Measurements from ENCODE around the gene POLR1E.

Gene POLR1E

DNA sequence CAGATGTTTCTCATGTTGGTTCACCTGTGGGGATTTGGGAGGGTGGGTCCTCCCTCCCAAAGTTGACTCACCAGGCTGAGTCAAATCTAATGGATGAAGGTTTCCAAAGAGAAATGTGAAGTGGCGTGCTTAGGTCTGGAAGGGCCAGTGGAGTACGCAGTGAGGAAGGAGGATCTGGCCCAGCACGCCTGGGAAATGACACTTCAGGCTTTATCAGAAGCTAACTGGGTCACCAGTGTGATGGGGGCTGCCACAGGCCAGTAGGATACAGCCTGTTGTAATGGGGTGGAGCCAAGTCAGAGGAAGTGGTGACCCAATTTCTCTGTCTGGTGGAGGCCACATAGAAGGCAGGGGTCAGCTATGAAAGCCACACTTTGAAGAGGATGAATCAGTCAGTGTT, 18.0 kb downstream of the POLR1E start:
- no peak overlapping the region for H3K4me3 ChIP-seq (ENCODE audit: low read depth, low read length)
- TF ChIP-seq MYC (IDR thresholded peaks at IDR 0.05; ENCODE audit: low read depth, low read length) (no peak), POLR2A (IDR thresholded peaks at IDR 0.05; ENCODE audit: extremely low read depth, insufficient read length) (no peak)
- TF ChIP-seq, protein P1, sequence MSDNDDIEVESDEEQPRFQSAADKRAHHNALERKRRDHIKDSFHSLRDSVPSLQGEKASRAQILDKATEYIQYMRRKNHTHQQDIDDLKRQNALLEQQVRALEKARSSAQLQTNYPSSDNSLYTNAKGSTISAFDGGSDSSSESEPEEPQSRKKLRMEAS (IDR thresholded peaks at IDR 0.05; ENCODE audit: low read depth, low read length), result no peak
- TF ChIP-seq, protein P2, sequence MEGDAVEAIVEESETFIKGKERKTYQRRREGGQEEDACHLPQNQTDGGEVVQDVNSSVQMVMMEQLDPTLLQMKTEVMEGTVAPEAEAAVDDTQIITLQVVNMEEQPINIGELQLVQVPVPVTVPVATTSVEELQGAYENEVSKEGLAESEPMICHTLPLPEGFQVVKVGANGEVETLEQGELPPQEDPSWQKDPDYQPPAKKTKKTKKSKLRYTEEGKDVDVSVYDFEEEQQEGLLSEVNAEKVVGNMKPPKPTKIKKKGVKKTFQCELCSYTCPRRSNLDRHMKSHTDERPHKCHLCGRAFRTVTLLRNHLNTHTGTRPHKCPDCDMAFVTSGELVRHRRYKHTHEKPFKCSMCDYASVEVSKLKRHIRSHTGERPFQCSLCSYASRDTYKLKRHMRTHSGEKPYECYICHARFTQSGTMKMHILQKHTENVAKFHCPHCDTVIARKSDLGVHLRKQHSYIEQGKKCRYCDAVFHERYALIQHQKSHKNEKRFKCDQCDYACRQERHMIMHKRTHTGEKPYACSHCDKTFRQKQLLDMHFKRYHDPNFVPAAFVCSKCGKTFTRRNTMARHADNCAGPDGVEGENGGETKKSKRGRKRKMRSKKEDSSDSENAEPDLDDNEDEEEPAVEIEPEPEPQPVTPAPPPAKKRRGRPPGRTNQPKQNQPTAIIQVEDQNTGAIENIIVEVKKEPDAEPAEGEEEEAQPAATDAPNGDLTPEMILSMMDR (IDR thresholded peaks at IDR 0.05; ENCODE audit: low read depth, low read length), result no peak
- DNase-seq (ENCODE audit: low read depth), result peak; percentile 44

DNA sequence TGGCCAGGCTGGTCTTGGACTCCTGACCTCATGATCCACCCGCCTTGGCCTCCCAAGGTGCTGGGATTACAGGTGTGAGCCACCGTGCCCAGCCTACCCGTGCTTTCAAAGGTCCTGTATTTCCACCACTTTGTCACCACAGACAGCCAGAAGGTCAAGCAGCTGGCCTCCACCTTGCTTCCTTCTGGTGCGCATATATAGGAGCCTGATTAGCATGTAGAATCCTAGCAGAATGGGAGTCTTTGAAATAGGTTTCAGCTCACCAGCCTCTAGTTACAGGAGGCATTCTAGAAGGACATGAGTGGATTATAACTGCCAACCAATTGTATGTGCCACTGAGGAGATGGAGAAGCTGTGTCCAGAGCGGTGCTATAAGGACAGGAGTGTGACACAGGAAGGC, 18.9 kb downstream of the POLR1E start:
- no peak for DNase-seq (ENCODE audit: low read depth)
- no peak overlapping the region for H3K4me3 ChIP-seq (ENCODE audit: low read depth, low read length)
- TF ChIP-seq, protein P2 (IDR thresholded peaks at IDR 0.05; ENCODE audit: low read depth, low read length), result no peak
- TF ChIP-seq MYC (IDR thresholded peaks at IDR 0.05; ENCODE audit: low read depth, low read length), result no peak
- TF ChIP-seq, protein P1 (IDR thresholded peaks at IDR 0.05; ENCODE audit: low read depth, low read length), result no peak
- TF ChIP-seq POLR2A (IDR thresholded peaks at IDR 0.05; ENCODE audit: extremely low read depth, insufficient read length), result no peak

DNA sequence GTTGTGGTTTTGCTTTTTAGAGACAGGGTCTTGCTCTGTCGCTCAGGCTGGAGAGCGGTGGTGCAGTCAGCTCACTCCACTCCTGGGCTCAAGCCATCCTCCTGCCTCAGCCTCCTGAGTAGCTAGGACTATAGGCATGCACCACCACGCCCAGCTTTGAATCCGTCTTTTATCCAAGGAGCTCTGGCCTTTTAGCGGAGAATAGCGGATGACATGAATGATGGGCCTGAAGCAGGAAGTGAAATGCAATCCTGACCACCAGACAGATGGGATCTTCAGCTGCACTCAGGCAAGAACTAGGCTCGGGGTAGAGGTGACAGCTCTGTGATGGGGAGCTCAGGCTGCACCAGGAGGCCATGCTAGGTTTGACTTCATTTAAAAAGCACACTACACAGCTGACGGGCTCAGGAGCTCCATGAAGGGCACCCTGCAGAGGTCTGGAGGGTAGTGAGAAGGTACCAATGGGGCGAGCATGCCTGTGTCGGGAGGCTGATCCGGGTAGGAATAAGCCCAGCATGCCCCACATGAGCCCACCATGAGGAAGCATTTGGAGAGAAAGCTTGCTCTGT, 21.9 kb downstream of the POLR1E start:
- no peak overlapping the region for H3K4me3 ChIP-seq (ENCODE audit: low read depth, low read length)
- no peak for TF ChIP-seq POLR2A (IDR thresholded peaks at IDR 0.05; ENCODE audit: extremely low read depth, insufficient read length)
- TF ChIP-seq, protein P2 (IDR thresholded peaks at IDR 0.05; ENCODE audit: low read depth, low read length), result no peak
- TF ChIP-seq, protein P1 (IDR thresholded peaks at IDR 0.05; ENCODE audit: low read depth, low read length), result no peak
- no peak for TF ChIP-seq MYC (IDR thresholded peaks at IDR 0.05; ENCODE audit: low read depth, low read length)
- DNase-seq (ENCODE audit: low read depth), result no peak

DNA sequence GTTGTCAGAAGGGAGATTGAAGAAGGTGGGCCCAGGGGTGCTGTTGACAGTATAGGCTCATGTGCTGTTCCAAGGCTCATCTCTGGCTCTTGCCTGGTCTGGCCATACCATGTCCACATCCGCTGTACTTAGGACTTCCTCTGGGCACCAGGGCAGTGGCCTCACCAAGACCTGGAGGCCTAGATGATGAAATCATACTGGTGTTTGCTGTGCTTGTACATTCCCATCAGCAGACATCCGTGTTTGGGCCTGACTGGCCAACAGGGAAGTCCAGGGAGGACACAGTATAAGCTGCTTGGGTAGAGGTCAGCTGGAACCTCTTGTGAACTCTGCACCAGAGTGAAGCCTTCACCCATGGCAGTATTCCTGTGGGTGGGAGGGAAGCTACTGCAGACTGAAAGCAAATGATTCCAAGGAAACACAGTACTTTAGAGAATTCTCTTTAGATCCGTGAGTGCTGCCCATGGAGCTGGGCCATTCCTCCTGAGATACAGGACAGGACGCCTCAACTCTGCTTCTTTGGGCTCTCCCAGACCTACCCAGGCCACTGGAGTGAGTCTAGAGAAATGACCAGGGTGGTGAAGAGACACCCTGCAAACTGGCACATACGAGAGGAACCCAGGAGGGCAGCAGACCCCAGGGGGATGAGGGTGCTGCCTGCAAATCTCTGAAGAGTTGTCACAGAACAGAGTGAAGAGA, 22.5 kb downstream of the POLR1E start:
- no peak for DNase-seq (ENCODE audit: low read depth)
- TF ChIP-seq, protein P1 (IDR thresholded peaks at IDR 0.05; ENCODE audit: low read depth, low read length), result no peak
- TF ChIP-seq MYC (IDR thresholded peaks at IDR 0.05; ENCODE audit: low read depth, low read length) (no peak), POLR2A (IDR thresholded peaks at IDR 0.05; ENCODE audit: extremely low read depth, insufficient read length) (no peak)
- TF ChIP-seq, protein P2 (IDR thresholded peaks at IDR 0.05; ENCODE audit: low read depth, low read length), result no peak
- H3K4me3 ChIP-seq (ENCODE audit: low read depth, low read length), result no peak overlapping the region

DNA sequence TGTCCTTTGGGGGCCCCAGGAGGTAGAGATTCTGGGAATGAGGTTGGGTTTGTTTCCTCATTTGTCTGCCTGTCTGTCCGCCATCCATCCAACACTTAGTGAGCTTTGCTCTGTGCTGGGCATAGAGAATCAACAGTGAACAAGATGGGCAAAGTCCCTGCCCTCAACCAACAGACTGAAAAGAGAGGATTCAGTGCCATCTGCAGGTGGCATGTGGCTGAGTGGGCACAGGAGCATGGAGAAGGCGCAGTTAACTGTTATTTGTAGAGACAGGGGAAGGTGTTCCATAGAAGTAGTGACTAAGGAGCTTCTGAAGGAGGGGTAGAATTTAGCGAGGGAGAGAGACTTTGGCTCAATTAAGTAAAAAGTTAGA, 23.1 kb downstream of the POLR1E start:
- TF ChIP-seq, protein P2 (IDR thresholded peaks at IDR 0.05; ENCODE audit: low read depth, low read length), result no peak
- TF ChIP-seq MYC (IDR thresholded peaks at IDR 0.05; ENCODE audit: low read depth, low read length) (no peak), POLR2A (IDR thresholded peaks at IDR 0.05; ENCODE audit: extremely low read depth, insufficient read length) (no peak)
- TF ChIP-seq, protein P1 (IDR thresholded peaks at IDR 0.05; ENCODE audit: low read depth, low read length), result no peak
- DNase-seq (ENCODE audit: low read depth), result no peak
- H3K4me3 ChIP-seq (ENCODE audit: low read depth, low read length), result no peak overlapping the region

Measured in NB4 (cell line).